Measurements from ENCODE around the gene NT5DC4.

NT5DC4 gene

DNA sequence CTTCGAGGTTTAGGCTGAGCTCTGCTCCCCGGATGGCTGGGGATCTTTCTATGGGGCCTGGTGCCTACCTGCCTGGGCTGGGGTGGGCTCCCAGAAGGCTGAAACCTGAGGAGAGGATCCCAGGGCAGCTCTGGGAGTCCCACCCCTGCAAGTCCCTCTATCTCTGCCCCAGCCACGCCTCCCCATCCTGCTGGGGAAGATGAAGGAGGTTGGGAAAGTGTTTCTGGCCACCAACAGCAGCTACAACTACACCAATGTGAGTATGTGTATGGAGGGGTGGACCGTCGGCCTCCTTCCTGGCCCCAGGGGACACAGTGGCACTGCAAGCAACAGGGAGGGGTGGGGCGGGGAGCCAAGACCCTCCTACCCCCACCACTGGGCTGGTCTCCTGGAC, 2.7 kb downstream of the NT5DC4 start:
- DNase-seq (ENCODE audit: low read depth) = no peak

GRCh38 chr2:112723995-112724394, 3.2 kb downstream of the NT5DC4 start:
- no peak for DNase-seq (ENCODE audit: low read depth)

DNA sequence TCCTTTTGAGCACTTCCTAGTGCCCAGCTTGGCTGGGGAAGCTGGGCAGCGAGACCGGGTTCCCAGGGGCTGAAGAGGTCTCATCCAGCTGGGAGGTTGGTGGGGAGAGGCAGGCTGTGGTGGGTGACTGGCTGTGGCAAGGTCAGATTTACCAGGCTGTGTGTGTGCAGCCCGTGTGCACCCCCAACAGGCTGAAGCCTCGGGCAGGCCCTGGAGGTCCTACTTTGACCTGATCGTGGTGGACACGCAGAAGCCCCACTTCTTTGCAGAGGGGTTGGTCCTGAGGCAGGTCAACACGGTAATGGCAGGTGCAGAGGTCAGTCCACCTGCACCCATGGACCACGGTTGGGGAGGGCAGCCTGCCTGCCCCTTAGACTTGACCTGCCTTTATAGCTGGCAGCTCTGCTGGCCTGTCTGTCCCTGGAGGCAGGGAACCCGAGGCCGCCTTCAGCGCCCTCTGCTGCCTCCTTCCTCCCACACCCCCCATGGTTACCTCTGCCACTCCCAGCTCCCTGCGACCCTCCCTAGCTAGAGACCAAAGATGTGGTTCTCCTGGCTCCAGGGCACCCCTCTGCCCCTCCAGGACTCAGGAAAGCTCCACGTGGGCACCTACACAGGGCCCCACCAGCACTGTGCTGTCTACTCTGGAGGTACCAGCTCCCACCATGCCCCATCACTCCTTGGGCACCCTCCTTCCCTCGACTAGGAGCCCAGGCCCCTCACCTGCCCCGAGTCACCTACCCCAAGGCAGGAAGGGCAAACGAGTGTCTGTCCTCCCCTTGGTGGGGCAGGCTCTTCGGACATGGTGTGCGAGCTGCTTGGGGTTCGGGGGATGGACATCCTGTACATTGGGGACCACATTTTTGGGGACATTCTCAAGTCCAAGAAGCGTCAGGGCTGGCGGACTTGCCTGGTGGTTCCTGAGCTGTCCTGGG, 4.0 kb downstream of the NT5DC4 start:
- no peak for DNase-seq (ENCODE audit: low read depth)

DNA sequence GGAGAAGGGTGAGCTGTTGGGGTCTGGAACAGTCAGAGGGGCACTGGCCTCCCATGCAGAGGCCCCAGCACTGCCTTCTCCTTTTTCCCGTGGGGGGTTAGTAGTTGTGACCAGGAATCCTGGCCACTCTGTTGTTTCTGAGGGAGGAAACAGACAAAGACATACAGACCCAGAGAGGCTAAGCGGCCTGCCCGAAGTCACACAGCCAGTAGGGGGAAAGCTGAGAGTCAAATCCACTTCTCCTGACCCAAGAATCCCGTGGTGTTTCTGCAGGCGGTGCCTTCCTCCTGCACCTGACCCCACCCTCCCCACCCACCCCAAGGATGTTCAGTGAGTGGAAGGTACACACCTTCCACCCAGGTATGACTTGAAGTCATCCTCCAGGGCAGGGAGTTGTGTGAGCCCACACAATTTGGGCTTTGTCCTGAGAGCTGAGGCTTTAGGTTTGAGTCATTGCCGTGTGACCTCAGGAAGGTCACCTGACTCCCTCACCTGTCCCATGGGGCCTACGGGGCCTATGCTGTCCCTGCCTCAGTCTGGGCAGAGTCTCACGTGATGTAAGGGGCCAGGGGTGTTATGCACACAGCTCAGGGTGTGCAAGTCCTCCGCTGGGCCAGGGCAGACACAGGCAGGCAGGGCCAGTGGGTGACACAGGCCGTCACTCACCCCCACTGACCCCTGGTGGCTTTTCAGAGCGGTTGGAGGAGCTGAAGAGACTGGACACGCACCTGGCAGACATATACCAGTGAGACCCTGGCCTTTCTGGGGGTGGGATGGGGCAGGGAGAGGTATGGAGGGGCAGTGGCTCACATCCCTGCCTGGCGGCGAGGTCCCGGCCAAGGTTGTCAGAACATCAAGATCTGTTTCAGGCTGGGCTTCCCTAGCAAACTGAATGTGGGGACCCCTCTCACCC, 5.0 kb downstream of the NT5DC4 start:
- DNase-seq (ENCODE audit: low read depth) = no peak

- peak; percentile 80 for DNase-seq (ENCODE audit: low read depth)
Measured at GRCh38 chr2:112726487-112727190, 5.8 kb downstream of the NT5DC4 start.

DNA sequence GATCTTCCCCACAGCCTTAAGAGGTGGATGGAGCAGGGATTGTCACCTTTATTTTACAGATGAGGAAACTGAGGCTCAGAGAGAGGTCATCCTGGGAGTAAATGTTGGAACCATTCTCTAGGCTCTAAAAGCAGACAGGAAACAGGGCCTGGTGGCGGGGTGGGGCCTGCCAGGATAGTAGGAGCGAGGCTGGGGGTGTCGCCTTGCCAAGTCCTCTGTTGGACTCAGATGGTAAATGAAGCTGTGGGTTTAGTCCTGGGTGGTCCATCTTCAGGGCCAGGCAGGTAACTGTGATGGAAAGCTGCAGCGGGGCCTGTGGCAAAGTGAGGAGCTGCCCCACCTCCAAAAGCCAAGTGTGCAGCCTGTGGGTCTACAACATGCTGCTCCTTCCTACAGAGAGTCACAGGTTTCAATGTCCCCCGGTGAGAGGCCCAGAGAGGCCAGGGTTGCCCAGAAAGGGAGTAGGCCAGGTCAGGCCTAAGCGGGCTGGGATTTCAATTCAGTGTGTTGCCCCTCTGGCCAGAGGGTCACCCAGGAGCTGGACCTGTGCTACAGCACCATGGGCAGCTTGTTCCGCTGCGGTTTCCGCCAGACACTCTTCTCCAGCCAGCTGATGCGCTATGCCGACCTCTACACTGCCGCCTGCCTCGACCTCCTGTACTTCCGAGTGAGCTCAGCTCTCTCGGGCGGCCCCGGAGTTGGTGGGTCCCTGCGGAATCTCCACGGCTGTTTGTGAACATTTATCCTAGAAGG, 6.6 kb downstream of the NT5DC4 start:
- no peak for DNase-seq (ENCODE audit: low read depth)

DNA sequence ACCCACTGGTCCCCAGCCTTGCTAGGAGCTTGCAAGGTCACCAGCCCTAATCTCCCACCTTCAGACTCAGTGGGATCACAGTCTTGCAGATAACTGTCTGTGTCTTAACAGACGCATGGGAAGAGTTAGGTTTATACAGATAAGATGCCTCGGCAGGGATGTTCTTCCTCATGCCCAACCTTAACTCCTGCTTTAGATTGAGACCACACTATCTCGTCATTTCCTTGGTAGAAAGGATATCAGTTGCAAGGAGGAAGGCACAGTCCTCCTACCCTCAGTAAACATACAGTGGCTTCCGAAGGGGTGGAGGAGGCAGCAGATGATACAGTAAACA, 7.2 kb downstream of the NT5DC4 start:
- DNase-seq (ENCODE audit: low read depth) = no peak

GRCh38 chr2:112728378-112729175, 7.8 kb downstream of the NT5DC4 start:
- DNase-seq (ENCODE audit: low read depth) = no peak

DNA sequence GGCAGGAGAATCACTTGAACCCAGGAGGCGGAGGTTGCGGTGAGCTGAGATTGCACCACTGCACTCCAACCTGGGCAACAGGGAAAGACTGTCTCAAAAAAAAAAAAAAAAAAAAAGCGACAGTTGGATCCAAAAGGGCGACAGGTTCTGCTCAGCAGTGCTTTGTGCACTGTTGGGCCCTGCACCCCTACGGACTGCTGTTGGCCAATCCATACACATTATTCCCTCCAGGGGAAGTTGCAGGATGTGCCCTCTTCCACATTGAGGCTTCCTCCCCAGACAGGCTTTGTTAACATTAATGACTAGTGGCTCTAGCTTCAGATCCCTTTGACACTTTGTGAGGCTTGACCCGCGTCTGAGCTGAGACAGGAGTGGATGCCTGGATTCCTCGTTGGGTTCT, 9.4 kb downstream of the NT5DC4 start:
- no peak for DNase-seq (ENCODE audit: low read depth)

- DNase-seq (ENCODE audit: low read depth) = no peak
Measured at GRCh38 chr2:112730791-112731190, 10.0 kb downstream of the NT5DC4 start.

DNA sequence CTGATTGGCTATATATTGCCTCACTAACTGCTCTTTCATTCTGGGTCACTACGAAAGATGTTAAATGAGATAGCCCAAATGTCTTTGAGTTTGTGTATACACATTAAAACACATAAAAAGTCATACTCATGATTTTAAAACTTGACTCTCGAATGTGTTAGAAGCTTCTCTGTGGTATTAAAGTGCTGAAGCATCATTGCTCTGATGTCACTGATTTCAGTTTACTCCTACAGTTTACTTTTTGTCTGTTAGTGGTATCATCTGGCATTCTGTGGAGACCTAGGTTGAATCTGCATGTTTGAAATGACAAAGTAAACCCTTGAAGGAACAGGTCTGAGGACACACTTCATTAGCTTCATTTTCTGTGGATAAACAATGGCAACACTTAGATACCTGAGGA, 10.7 kb downstream of the NT5DC4 start:
- DNase-seq (ENCODE audit: low read depth) = no peak

DNA sequence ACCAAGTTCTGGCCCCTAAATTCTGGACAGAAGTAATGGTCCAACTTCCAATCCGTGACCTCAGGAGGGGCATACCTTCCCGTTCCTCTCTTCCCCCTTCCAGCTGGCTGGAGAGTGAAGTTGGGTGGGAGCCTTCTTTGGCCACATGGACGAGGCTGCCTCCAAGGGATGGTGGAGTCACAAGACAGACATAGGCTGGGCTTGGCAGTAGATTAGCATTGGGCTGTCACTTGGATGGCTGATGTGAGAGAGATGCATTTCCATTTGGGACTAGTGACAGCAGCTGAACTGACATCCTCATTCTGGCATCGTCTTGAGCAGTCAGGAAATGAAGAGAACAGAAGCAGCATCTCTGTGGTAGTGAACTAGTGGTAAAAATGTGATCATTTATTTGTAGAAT, 12.6 kb downstream of the NT5DC4 start:
- no peak for DNase-seq (ENCODE audit: low read depth)

DNA sequence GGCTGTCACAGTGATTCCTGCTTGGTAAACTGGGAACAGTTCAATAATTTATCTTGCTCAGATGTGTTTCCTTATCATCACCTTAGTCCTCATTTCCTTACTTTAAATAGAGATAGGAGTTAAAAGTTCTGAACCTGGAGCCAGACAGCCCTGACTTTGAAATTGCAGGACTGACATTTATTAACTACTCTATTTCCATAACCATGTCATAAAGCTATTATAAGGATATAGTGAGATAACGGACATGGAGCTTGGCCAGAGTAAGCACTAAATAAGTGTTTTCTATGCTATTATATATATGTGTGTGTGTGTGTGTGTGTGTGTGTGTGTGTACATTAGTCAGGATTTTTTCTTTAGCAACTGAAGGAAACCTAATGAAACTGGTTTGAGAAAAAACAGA, 13.1 kb downstream of the NT5DC4 start:
- no peak for DNase-seq (ENCODE audit: low read depth)

- no peak for DNase-seq (ENCODE audit: low read depth)
Measured at GRCh38 chr2:112737542-112738232, 16.9 kb downstream of the NT5DC4 start.

DNA sequence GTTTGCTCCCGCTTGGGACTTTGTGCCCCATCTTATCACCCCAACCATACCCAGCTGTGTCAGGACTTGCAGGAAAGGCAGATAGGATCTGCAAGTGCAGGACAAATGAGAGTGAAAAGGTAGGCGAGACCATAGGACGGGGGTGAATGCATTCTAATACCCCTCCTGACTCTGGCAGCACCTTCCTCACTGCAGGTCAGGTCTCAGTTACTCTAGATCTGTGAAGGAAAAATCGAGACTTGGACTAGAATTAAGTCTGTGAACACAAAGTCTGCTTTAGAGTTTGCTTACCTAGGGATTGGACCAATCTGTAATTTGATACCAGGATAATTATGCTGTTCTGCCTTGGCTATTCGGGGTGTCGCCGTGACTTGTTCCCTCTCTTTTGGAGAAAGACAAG, 19.7 kb downstream of the NT5DC4 start:
- no peak for DNase-seq (ENCODE audit: low read depth)

GRCh38 chr2:112749755-112750559, 29.1 kb downstream of the NT5DC4 start:
- peak; percentile 69 for DNase-seq (ENCODE audit: low read depth)

GRCh38 chr2:112750560-112750843, 29.7 kb downstream of the NT5DC4 start:
- no peak for DNase-seq (ENCODE audit: low read depth)

DNA sequence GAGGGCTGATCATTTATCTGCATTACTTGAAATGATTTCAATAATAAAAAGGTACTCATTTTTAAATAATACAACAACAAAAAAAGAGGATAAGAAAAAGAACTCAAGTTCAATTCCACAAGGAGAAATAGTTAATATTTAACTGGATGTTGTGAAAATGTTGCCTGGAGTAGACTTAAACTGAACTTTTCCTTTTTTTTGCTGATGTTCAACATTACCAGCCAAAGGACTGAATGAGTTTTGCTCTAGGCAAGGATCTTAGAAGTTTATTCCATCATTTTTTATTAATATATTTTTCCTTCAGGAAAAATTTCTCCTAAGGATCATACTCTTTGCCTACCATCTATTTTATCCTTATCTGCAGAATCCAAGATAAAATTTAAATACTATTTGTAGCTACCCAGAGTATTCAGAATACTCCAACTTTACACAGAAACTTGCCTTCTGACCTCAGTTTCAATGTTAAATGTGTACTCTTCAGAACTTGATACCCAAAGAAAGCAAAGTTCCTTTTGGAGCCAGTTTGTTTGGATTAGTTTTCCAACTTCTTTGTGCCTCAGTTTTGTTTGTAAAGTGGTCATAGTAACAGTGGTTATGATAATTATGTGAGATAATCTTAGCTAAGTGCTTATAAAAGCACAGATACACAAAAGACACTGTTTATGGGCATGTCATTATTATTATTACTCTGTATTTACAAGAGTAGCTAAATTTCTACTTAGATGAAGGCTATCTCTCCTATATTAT, 30.8 kb downstream of the NT5DC4 start:
- no peak for DNase-seq (ENCODE audit: low read depth)

GRCh38 chr2:112752667-112753066, 31.8 kb downstream of the NT5DC4 start:
- DNase-seq (ENCODE audit: low read depth) = no peak
